ENCODE results near the gene CLDN6. TPM values are rescaled to one million over a fixed set of nuclear protein-coding genes. Genes with fewer than 3 reads are reported as not detected.

Gene CLDN6
- total RNA-seq, 2 experiments from 2014 or later = not detected

DNA sequence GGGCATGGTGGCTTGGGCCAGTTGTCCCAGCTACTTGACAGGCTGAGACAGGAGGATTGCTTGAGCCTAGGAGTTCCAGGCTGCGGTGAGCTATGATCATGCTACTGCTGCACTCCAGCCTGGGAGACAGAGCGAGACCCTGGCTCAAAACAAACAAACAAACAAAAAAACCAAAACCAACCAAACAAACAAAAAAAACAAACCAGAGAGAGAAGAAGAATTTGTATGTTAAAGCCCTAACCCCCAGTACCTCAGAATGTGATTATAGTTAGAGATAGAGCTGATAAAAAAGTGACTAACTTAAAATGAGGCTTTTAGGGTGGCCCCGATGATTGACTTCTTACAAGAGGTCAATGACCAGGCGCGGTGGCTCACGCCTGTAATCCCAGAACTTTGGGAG lies 26.7 kb upstream of the CLDN6 start:
- no peak overlapping the region for H2AFZ ChIP-seq (ENCODE audit: low read length)
- POLR2A ChIA-PET = interaction anchor here (1.3 kb wide), 1 partner anchor 13 kb away, joined by 5 read pairs; no protein-coding TSS in a partner anchor
- no peaks in the 10 kb centered on the region for H3K9me3 ChIP-seq (ENCODE audit: low read length)
- no peaks in the 10 kb centered on the region for H3K9me2 ChIP-seq (ENCODE audit: insufficient read depth, low read length)
- H3K4me1 ChIP-seq (ENCODE audit: insufficient read depth, low read length, poor library complexity, severe bottlenecking) = peaks cover 9% of the 10 kb centered on the region
- intact Hi-C loops (cut with micrococcal nuclease; ENCODE audit: unreplicated experiment) = no loop called here
- BruUV-seq (replicated peaks) = no TSS peak
- no peak for TF ChIP-seq EZH2phosphoT487 (IDR thresholded peaks at IDR 0.05; ENCODE audit: borderline replicate concordance, low read depth, low read length)
- TF ChIP-seq, protein P1, sequence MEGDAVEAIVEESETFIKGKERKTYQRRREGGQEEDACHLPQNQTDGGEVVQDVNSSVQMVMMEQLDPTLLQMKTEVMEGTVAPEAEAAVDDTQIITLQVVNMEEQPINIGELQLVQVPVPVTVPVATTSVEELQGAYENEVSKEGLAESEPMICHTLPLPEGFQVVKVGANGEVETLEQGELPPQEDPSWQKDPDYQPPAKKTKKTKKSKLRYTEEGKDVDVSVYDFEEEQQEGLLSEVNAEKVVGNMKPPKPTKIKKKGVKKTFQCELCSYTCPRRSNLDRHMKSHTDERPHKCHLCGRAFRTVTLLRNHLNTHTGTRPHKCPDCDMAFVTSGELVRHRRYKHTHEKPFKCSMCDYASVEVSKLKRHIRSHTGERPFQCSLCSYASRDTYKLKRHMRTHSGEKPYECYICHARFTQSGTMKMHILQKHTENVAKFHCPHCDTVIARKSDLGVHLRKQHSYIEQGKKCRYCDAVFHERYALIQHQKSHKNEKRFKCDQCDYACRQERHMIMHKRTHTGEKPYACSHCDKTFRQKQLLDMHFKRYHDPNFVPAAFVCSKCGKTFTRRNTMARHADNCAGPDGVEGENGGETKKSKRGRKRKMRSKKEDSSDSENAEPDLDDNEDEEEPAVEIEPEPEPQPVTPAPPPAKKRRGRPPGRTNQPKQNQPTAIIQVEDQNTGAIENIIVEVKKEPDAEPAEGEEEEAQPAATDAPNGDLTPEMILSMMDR (conservative IDR thresholded peaks at IDR 0.05; ENCODE audit: low read length) = no peak
- no peaks in the 10 kb centered on the region for H3K36me3 ChIP-seq (ENCODE audit: insufficient read depth, low read length)
- no peak for DNase-seq (ENCODE audit: low spot score)
- H3K4me2 ChIP-seq (ENCODE audit: low read length) = no peak overlapping the region
- no peaks in the 10 kb centered on the region for H4K20me1 ChIP-seq (ENCODE audit: insufficient read depth, low read length)
- CTCF ChIA-PET (ENCODE audit: unreplicated experiment) = no interaction called here
- H3K4me3 ChIP-seq (ENCODE audit: low read depth, low read length, poor library complexity, severe bottlenecking) = no peak overlapping the region
- H3K27ac ChIP-seq (ENCODE audit: low read depth, low read length, poor library complexity, severe bottlenecking) = no peak overlapping the region
- no peaks in the 10 kb centered on the region for H3K79me2 ChIP-seq (ENCODE audit: insufficient read depth, low read depth, low read length)

DNA sequence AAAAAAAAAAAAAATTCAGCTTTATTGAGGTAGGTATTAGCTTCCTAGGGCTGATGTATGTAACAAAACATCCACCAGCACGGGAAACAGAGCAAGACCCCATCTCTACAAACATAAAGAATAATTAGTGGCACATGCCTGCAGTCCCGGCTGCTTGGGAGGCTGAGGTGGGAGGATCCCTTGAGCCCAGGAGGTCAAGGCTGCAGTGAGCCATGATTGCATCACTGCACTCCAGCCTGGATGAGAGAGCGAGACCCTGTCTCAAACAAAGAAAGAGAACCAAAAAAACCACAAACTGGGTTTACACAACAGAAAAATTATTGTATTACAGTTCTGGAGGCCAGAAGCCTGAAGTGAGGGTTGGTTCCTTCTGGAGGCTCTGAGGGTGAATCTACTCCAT lies 24.4 kb upstream of the CLDN6 start:
- Histone ChIP-seq H3K4me3 (ENCODE audit: low read depth, low read length, poor library complexity, severe bottlenecking) (no peak overlapping the region), H3K4me1 (ENCODE audit: insufficient read depth, low read length, poor library complexity, severe bottlenecking) (peaks cover 9% of the 10 kb centered on the region), H2AFZ (ENCODE audit: low read length) (no peak overlapping the region), H3K79me2 (ENCODE audit: insufficient read depth, low read depth, low read length) (no peaks in the 10 kb centered on the region), H3K9me3 (ENCODE audit: low read length) (no peaks in the 10 kb centered on the region), H3K27ac (ENCODE audit: low read depth, low read length, poor library complexity, severe bottlenecking) (no peak overlapping the region), H3K9me2 (ENCODE audit: insufficient read depth, low read length) (no peaks in the 10 kb centered on the region), H4K20me1 (ENCODE audit: insufficient read depth, low read length) (no peaks in the 10 kb centered on the region), H3K36me3 (ENCODE audit: insufficient read depth, low read length) (no peaks in the 10 kb centered on the region), H3K4me2 (ENCODE audit: low read length) (no peak overlapping the region)
- TF ChIP-seq EZH2phosphoT487 (IDR thresholded peaks at IDR 0.05; ENCODE audit: borderline replicate concordance, low read depth, low read length) = no peak
- TF ChIP-seq, protein P1 (conservative IDR thresholded peaks at IDR 0.05; ENCODE audit: low read length) = no peak
- ChIA-PET CTCF (ENCODE audit: unreplicated experiment) (interaction anchor here (0.6 kb wide), 1 partner anchor 10 kb away, joined by 3 read pairs; no protein-coding TSS in a partner anchor), POLR2A (interaction anchor here (0.6 kb wide), 1 partner anchor 1227 kb away, joined by 3 read pairs; no protein-coding TSS in a partner anchor)
- no TSS peak for BruUV-seq (replicated peaks)
- DNase-seq (ENCODE audit: low spot score) = no peak
- intact Hi-C loops (cut with micrococcal nuclease; ENCODE audit: unreplicated experiment) = no loop called here

- intact Hi-C loops (cut with micrococcal nuclease; ENCODE audit: unreplicated experiment) = no loop called here
Measured at GRCh38 chr16:3038896-3039295, 20.9 kb upstream of the CLDN6 start.

More at GRCh38 chr16:3038896-3039295, 20.9 kb upstream of the CLDN6 start:
- POLR2A ChIA-PET = no interaction called here
- Histone ChIP-seq H3K27ac (ENCODE audit: low read depth, low read length, poor library complexity, severe bottlenecking) (no peak overlapping the region), H3K9me2 (ENCODE audit: insufficient read depth, low read length) (no peaks in the 10 kb centered on the region), H3K4me1 (ENCODE audit: insufficient read depth, low read length, poor library complexity, severe bottlenecking) (no peaks in the 10 kb centered on the region), H3K4me2 (ENCODE audit: low read length) (no peak overlapping the region), H4K20me1 (ENCODE audit: insufficient read depth, low read length) (no peaks in the 10 kb centered on the region), H3K36me3 (ENCODE audit: insufficient read depth, low read length) (no peaks in the 10 kb centered on the region), H3K9me3 (ENCODE audit: low read length) (no peaks in the 10 kb centered on the region), H3K79me2 (ENCODE audit: insufficient read depth, low read depth, low read length) (no peaks in the 10 kb centered on the region), H2AFZ (ENCODE audit: low read length) (no peak overlapping the region), H3K4me3 (ENCODE audit: low read depth, low read length, poor library complexity, severe bottlenecking) (no peak overlapping the region)
- CTCF ChIA-PET (ENCODE audit: unreplicated experiment) = interaction anchor here (1.3 kb wide), 1 partner anchor 11 kb away, joined by 9 read pairs; no protein-coding TSS in a partner anchor
- no TSS peak for BruUV-seq (replicated peaks)
- no peak for DNase-seq (ENCODE audit: low spot score)
- no peak for TF ChIP-seq EZH2phosphoT487 (IDR thresholded peaks at IDR 0.05; ENCODE audit: borderline replicate concordance, low read depth, low read length)
- TF ChIP-seq, protein P1 (conservative IDR thresholded peaks at IDR 0.05; ENCODE audit: low read length) = no peak
